Measurements from ENCODE around the gene KRTAP10-12. TPM values are rescaled to one million over a fixed set of nuclear protein-coding genes. Genes with fewer than 3 reads are reported as not detected.

Gene KRTAP10-12
- total RNA-seq, 2 donors from 2014 or later: not detected

- H3K27ac Mint-ChIP-seq: no peak overlapping the region
- DNase-seq: no peak
- Histone ChIP-seq H3K27ac (ENCODE audit: low read depth, low read length) (no peak overlapping the region), H3K9me3 (ENCODE audit: control insufficient read depth, low read length) (peaks cover 22% of the 10 kb centered on the region), H3K4me3 (ENCODE audit: low read length) (no peak overlapping the region), H3K9ac (ENCODE audit: extremely low read depth, low read length, poor library complexity, severe bottlenecking) (no peak overlapping the region), H3K27me3 (ENCODE audit: control insufficient read depth, insufficient read depth, low read length, poor library complexity, severe bottlenecking) (no peaks in the 10 kb centered on the region), H3K36me3 (ENCODE audit: control insufficient read depth, insufficient read depth, low read length) (no peaks in the 10 kb centered on the region), H3K4me1 (ENCODE audit: control insufficient read depth, insufficient read depth, low read length) (no peaks in the 10 kb centered on the region)
- H3K36me3 Mint-ChIP-seq (ENCODE audit: low read depth): no peaks in the 10 kb centered on the region
- H3K4me3 Mint-ChIP-seq: no peak overlapping the region
- peaks cover 4% of the 10 kb centered on the region for H3K9me3 Mint-ChIP-seq
- TF ChIP-seq CTCF (conservative IDR thresholded peaks at IDR 0.05): no peak
- peaks cover 5% of the 10 kb centered on the region for H3K27me3 Mint-ChIP-seq (ENCODE audit: insufficient read depth)
- 78 to 95% methylated on average over 1 of the region's 1 CpG for WGBS, 2 experiments (ENCODE audit: insufficient coverage in 1 of 2, insufficient read length in 1 of 2)
- H3K4me1 Mint-ChIP-seq: peaks cover 2% of the 10 kb centered on the region
These were observed 42.3 kb downstream of the KRTAP10-12 start for GRCh38 chr21:44739316-44739715.

DNA sequence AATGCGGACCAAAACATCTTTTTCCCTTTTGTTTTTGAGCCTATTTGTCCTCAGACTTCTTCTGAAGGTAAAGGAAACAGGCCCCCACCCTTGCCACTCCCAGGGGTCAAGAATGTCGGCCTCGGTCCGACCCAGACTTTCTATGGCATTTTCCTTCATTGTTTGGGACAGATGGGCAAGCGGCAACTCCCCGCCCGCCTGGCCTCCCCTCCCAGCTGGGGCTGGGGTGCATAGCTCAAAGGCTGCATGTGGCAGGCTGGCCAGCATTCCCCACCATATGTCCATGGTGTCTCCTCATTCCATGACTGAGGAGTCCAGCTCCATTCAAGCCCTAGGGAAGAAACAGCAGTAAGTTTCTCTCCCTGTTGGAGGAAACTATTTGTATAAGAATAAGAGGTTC, 43.8 kb downstream of the KRTAP10-12 start:
- Mint-ChIP-seq H3K27me3 (ENCODE audit: insufficient read depth) (peaks cover 5% of the 10 kb centered on the region), H3K4me1 (no peaks in the 10 kb centered on the region), H3K27ac (no peak overlapping the region), H3K4me3 (no peak overlapping the region), H3K36me3 (ENCODE audit: low read depth) (no peaks in the 10 kb centered on the region), H3K9me3 (peaks cover 5% of the 10 kb centered on the region)
- 78 to 88% methylated on average over 5 to 7 of the region's 7 CpGs for WGBS, 2 experiments (ENCODE audit: insufficient coverage in 1 of 2, insufficient read length in 1 of 2)
- no peaks in the 10 kb centered on the region for H3K36me3 ChIP-seq (ENCODE audit: control insufficient read depth, insufficient read depth, low read length)
- no peaks in the 10 kb centered on the region for H3K4me1 ChIP-seq (ENCODE audit: control insufficient read depth, insufficient read depth, low read length)
- H3K27me3 ChIP-seq (ENCODE audit: control insufficient read depth, insufficient read depth, low read length, poor library complexity, severe bottlenecking): no peaks in the 10 kb centered on the region
- H3K4me3 ChIP-seq (ENCODE audit: low read length): no peak overlapping the region
- no peak for TF ChIP-seq CTCF (conservative IDR thresholded peaks at IDR 0.05)
- H3K9ac ChIP-seq (ENCODE audit: extremely low read depth, low read length, poor library complexity, severe bottlenecking): no peak overlapping the region
- DNase-seq: no peak
- H3K27ac ChIP-seq (ENCODE audit: low read depth, low read length): no peak overlapping the region
- H3K9me3 ChIP-seq (ENCODE audit: control insufficient read depth, low read length): peaks cover 22% of the 10 kb centered on the region

DNA sequence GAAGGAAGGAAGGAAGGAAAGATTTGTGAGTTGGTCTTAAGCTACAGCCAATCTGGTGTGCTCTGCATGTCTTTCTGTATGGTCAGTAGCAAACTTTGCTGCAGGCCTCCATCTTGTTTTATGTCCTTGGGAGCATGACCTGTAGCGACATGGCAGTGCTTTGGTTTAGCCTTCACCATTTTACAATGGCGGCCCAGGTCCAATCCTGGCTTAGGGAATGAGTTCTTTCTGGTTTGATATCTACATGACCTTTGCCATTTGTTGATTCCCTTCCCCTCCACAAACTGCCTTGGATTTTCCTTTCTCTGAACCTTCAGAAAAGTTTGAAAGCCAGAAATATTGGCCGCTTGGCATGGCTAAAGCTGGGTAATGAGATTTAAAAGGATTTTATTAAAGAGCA, 44.9 kb downstream of the KRTAP10-12 start:
- no peak for TF ChIP-seq CTCF (conservative IDR thresholded peaks at IDR 0.05)
- Histone ChIP-seq H3K9ac (ENCODE audit: extremely low read depth, low read length, poor library complexity, severe bottlenecking) (no peak overlapping the region), H3K27me3 (ENCODE audit: control insufficient read depth, insufficient read depth, low read length, poor library complexity, severe bottlenecking) (no peaks in the 10 kb centered on the region), H3K27ac (ENCODE audit: low read depth, low read length) (no peak overlapping the region), H3K9me3 (ENCODE audit: control insufficient read depth, low read length) (peaks cover 22% of the 10 kb centered on the region), H3K4me3 (ENCODE audit: low read length) (no peak overlapping the region), H3K4me1 (ENCODE audit: control insufficient read depth, insufficient read depth, low read length) (no peaks in the 10 kb centered on the region), H3K36me3 (ENCODE audit: control insufficient read depth, insufficient read depth, low read length) (no peaks in the 10 kb centered on the region)
- Mint-ChIP-seq H3K4me1 (no peaks in the 10 kb centered on the region), H3K4me3 (no peak overlapping the region), H3K27me3 (ENCODE audit: insufficient read depth) (peaks cover 8% of the 10 kb centered on the region), H3K36me3 (ENCODE audit: low read depth) (no peaks in the 10 kb centered on the region), H3K27ac (no peak overlapping the region), H3K9me3 (peaks cover 5% of the 10 kb centered on the region)
- 89 to 96% methylated on average over 2 to 3 of the region's 3 CpGs for WGBS, 2 experiments (ENCODE audit: insufficient coverage in 1 of 2, insufficient read length in 1 of 2)
- no peak for DNase-seq
